C1 segment of cervical spinal cord (tissue), 14 donors: ENCODE measurements around the gene PCDHGA7.
"Not testable (repeated sequence)": the region's sequence is repeated elsewhere in the genome, so short reads cannot be mapped to it uniquely, and the experiment has no call there.

Experiments
- DNase-seq, 14 donors: peaks; one replicate each; lab custom pipeline; 2025; lab: John Stamatoyannopoulos, UW

The PCDHGA7 gene

GRCh38 chr5:141398608-141399007, 16.1 kb downstream of the PCDHGA7 start:
- DNase-seq: no peak

GRCh38 chr5:141399555-141400258, 17.2 kb downstream of the PCDHGA7 start:
- no peak for DNase-seq

- DNase-seq: peak in 1 of 14 donors; percentile 2
Observed at GRCh38 chr5:141402553-141403243, 20.2 kb downstream of the PCDHGA7 start, which contains the start of gene PCDHGA9. Gene PCDHGA9 (plus strand): TSS chr5:141402778. CDS start chr5:141402953, 175 bp downstream.

GRCh38 chr5:141403387-141403786, 20.8 kb downstream of the PCDHGA7 start:
- no peak for DNase-seq

- peak in 1 of 14 donors; percentile 21 for DNase-seq
Observed at GRCh38 chr5:141407790-141408505, 25.4 kb downstream of the PCDHGA7 start, which contains the start of gene PCDHGB6. Gene PCDHGB6 (plus strand): TSS chr5:141408021. CDS start chr5:141408203, 182 bp downstream.

- no peak for DNase-seq
Observed at GRCh38 chr5:141409598-141410306, 27.2 kb downstream of the PCDHGA7 start.

GRCh38 chr5:141411575-141411974, 29.0 kb downstream of the PCDHGA7 start:
- DNase-seq: no peak

- no peak for DNase-seq
Observed at GRCh38 chr5:141412854-141413539, 30.5 kb downstream of the PCDHGA7 start, which contains the start of gene PCDHGA10. Gene PCDHGA10 (plus strand): TSS chr5:141412987. CDS start chr5:141413176, 189 bp downstream.

- DNase-seq: no peak
Observed at GRCh38 chr5:141413540-141414069, 31.1 kb downstream of the PCDHGA7 start.

GRCh38 chr5:141414548-141415274, 32.2 kb downstream of the PCDHGA7 start:
- not testable (repeated sequence) for DNase-seq

GRCh38 chr5:141415275-141415618, 32.7 kb downstream of the PCDHGA7 start:
- DNase-seq: not testable (repeated sequence)

GRCh38 chr5:141417494-141418172, 35.1 kb downstream of the PCDHGA7 start, which contains the start of gene PCDHGB7:
Gene PCDHGB7 (plus strand): TSS chr5:141417677. CDS start chr5:141417860, 183 bp downstream.
- DNase-seq: peak in 4 of 14 donors; percentile 29 to 45 (median 36)

GRCh38 chr5:141419074-141419880, 36.7 kb downstream of the PCDHGA7 start:
- DNase-seq: no peak

GRCh38 chr5:141420855-141421488, 38.4 kb downstream of the PCDHGA7 start, which contains the start of gene PCDHGA11:
Gene PCDHGA11 (plus strand): TSS chr5:141421051. CDS start chr5:141421228, 177 bp downstream.
- DNase-seq: no peak

GRCh38 chr5:141421489-141421855, 38.9 kb downstream of the PCDHGA7 start:
- DNase-seq: no peak

GRCh38 chr5:141422742-141423291, 40.3 kb downstream of the PCDHGA7 start:
- no peak for DNase-seq

- no peak for DNase-seq
Observed at GRCh38 chr5:141427783-141428426, 45.4 kb downstream of the PCDHGA7 start.
